ENCODE results near the gene PLXNB2.

GRCh38 chr22:50329236-50329635, 21.8 kb upstream of the PLXNB2 start:
- TF ChIP-seq CTCF (IDR thresholded peaks at IDR 0.05), result no peak
- no peak for TF ChIP-seq POLR2A (IDR thresholded peaks at IDR 0.05; ENCODE audit: low read depth)
- no peak for TF ChIP-seq POLR2AphosphoS5 (IDR thresholded peaks at IDR 0.05)
- TF ChIP-seq EP300 (IDR thresholded peaks at IDR 0.05), result no peak
